ENCODE results near the gene TIMP4. TPM values are rescaled to one million over a fixed set of nuclear protein-coding genes. Genes with fewer than 3 reads are reported as not detected.

TIMP4 gene
- total RNA-seq, 1 experiment from 2014 or later, result 0.28 TPM

DNA sequence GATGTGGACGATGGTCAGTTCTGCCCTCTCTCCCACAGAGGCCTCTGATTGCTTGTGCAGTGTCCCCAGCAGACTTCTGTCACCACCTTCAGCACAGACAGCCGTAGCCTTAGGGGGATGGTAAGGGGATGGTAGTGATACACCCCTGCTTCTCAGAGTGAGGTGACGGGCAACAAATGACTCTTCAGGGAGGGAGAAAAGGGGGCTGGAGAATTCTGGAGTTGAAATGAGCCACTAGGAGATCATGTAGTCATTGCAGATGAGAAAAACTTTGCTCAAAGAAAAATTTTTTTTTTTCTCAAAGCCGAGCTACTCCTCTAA, 29.6 kb upstream of the TIMP4 start:
- CTCF ChIA-PET, result interaction anchor here (0.6 to 1.4 kb wide), 4 partner anchors 10 to 296 kb away, joined by 3 to 4 read pairs (median 3); partner anchors contain the start of gene TSEN2
- Mint-ChIP-seq H3K4me3 (ENCODE audit: low read depth, unreplicated experiment) (no peak overlapping the region), H3K27me3 (ENCODE audit: unreplicated experiment) (no peaks in the 10 kb centered on the region), H3K36me3 (ENCODE audit: insufficient read depth, unreplicated experiment) (no peaks in the 10 kb centered on the region), H3K4me1 (ENCODE audit: low read depth, unreplicated experiment) (peaks cover 46% of the 10 kb centered on the region), H3K9me3 (ENCODE audit: low read depth, unreplicated experiment) (peaks cover 3% of the 10 kb centered on the region), H3K27ac (ENCODE audit: unreplicated experiment) (peak overlapping the region; percentile 37)
- no peak for DNase-seq
- no TSS peak for BruUV-seq (replicated peaks)
- intact Hi-C loops (cut with micrococcal nuclease; ENCODE audit: unreplicated experiment), result no loop called here
- TF ChIP-seq, protein P1, sequence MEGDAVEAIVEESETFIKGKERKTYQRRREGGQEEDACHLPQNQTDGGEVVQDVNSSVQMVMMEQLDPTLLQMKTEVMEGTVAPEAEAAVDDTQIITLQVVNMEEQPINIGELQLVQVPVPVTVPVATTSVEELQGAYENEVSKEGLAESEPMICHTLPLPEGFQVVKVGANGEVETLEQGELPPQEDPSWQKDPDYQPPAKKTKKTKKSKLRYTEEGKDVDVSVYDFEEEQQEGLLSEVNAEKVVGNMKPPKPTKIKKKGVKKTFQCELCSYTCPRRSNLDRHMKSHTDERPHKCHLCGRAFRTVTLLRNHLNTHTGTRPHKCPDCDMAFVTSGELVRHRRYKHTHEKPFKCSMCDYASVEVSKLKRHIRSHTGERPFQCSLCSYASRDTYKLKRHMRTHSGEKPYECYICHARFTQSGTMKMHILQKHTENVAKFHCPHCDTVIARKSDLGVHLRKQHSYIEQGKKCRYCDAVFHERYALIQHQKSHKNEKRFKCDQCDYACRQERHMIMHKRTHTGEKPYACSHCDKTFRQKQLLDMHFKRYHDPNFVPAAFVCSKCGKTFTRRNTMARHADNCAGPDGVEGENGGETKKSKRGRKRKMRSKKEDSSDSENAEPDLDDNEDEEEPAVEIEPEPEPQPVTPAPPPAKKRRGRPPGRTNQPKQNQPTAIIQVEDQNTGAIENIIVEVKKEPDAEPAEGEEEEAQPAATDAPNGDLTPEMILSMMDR (IDR thresholded peaks at IDR 0.05; ENCODE audit: unreplicated experiment), result no peak

GRCh38 chr3:12187448-12188327, 29.0 kb upstream of the TIMP4 start:
- Mint-ChIP-seq H3K4me1 (ENCODE audit: low read depth, unreplicated experiment) (peaks cover 46% of the 10 kb centered on the region), H3K4me3 (ENCODE audit: low read depth, unreplicated experiment) (peak overlapping the region; percentile 35), H3K36me3 (ENCODE audit: insufficient read depth, unreplicated experiment) (no peaks in the 10 kb centered on the region), H3K27ac (ENCODE audit: unreplicated experiment) (peak overlapping the region; percentile 46), H3K9me3 (ENCODE audit: low read depth, unreplicated experiment) (peaks cover 3% of the 10 kb centered on the region), H3K27me3 (ENCODE audit: unreplicated experiment) (no peaks in the 10 kb centered on the region)
- intact Hi-C loops (cut with micrococcal nuclease; ENCODE audit: unreplicated experiment), result no loop called here
- BruUV-seq (replicated peaks), result no TSS peak
- TF ChIP-seq, protein P1 (IDR thresholded peaks at IDR 0.05; ENCODE audit: unreplicated experiment), result no peak
- CTCF ChIA-PET, result interaction anchor here (0.6 to 1.6 kb wide), 6 partner anchors 10 to 296 kb away, joined by 3 to 5 read pairs (median 3); partner anchors contain the start of gene TSEN2
- DNase-seq, result no peak

DNA sequence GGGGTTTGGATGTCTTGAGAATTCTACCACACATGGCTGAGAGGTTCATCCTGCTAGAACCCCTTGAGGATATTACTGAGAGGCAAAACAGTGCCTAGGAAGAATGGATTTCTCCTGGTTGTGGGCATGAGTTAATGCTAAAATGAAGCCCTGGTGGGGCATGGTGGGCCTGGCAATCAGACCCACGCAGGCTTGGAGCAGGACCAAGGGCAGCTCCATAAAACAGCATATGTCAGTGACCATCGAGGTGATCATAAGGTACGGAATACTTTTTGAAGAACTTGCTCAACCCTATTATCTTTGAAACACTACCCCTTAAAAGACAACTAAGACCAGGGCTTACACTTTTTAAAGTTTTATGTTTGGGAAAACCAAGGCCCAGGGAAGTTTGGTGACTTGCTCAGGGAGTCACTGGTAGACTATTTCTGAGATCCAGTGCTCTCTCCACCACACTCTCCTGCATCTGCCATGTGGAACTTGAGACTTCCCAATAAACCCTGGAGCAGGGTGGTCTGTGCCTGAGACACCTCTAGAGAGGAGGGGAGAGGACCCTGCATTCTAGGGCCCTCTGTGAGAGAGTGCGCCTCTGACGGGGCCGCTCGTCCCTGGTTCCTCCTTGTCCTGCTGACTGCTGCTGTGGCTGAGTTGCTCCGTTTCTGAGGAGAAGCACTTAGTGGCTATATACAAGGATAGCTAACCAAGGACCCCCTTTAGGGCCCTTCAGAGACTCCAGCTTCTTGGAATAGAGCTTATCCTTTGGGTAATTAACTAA, 28.0 kb upstream of the TIMP4 start:
- H3K27ac Mint-ChIP-seq (ENCODE audit: unreplicated experiment), result no peak overlapping the region
- H3K4me1 Mint-ChIP-seq (ENCODE audit: low read depth, unreplicated experiment), result peaks cover 38% of the 10 kb centered on the region
- no peak overlapping the region for H3K4me3 Mint-ChIP-seq (ENCODE audit: low read depth, unreplicated experiment)
- TF ChIP-seq, protein P1 (IDR thresholded peaks at IDR 0.05; ENCODE audit: unreplicated experiment), result no peak
- no TSS peak for BruUV-seq (replicated peaks)
- CTCF ChIA-PET, result interaction anchor here (1.0 to 1.6 kb wide), 3 partner anchors 10 to 297 kb away, joined by 3 to 5 read pairs (median 3); partner anchors contain the start of gene TSEN2
- H3K36me3 Mint-ChIP-seq (ENCODE audit: insufficient read depth, unreplicated experiment), result no peaks in the 10 kb centered on the region
- peaks cover 3% of the 10 kb centered on the region for H3K9me3 Mint-ChIP-seq (ENCODE audit: low read depth, unreplicated experiment)
- intact Hi-C loops (cut with micrococcal nuclease; ENCODE audit: unreplicated experiment), result no loop called here
- no peaks in the 10 kb centered on the region for H3K27me3 Mint-ChIP-seq (ENCODE audit: unreplicated experiment)
- DNase-seq, result no peak

- TF ChIP-seq, protein P1 (IDR thresholded peaks at IDR 0.05; ENCODE audit: unreplicated experiment), result no peak
- CTCF ChIA-PET, result no interaction called here
- no peak overlapping the region for H3K27ac Mint-ChIP-seq (ENCODE audit: unreplicated experiment)
- intact Hi-C loops (cut with micrococcal nuclease; ENCODE audit: unreplicated experiment), result no loop called here
- H3K27me3 Mint-ChIP-seq (ENCODE audit: unreplicated experiment), result no peaks in the 10 kb centered on the region
- H3K4me3 Mint-ChIP-seq (ENCODE audit: low read depth, unreplicated experiment), result no peak overlapping the region
- DNase-seq, result no peak
- peaks cover 31% of the 10 kb centered on the region for H3K4me1 Mint-ChIP-seq (ENCODE audit: low read depth, unreplicated experiment)
- no peaks in the 10 kb centered on the region for H3K36me3 Mint-ChIP-seq (ENCODE audit: insufficient read depth, unreplicated experiment)
- BruUV-seq (replicated peaks), result no TSS peak
- peaks cover 6% of the 10 kb centered on the region for H3K9me3 Mint-ChIP-seq (ENCODE audit: low read depth, unreplicated experiment)
Measured at GRCh38 chr3:12186046-12186445, 27.3 kb upstream of the TIMP4 start.

All from Calu3 (cell line).